HG03521 (cell line): ENCODE results near the gene SLCO2B1.

Source experiments
- ATAC-seq: cut with Tn5 transposase; IDR thresholded peaks from one replicate; pipeline ENCODE4 v1.9.1; 2021; ENCODE audit warnings: mild to moderate bottlenecking, moderate library complexity; ENCODE audit not compliant: unreplicated experiment

The SLCO2B1 gene

DNA sequence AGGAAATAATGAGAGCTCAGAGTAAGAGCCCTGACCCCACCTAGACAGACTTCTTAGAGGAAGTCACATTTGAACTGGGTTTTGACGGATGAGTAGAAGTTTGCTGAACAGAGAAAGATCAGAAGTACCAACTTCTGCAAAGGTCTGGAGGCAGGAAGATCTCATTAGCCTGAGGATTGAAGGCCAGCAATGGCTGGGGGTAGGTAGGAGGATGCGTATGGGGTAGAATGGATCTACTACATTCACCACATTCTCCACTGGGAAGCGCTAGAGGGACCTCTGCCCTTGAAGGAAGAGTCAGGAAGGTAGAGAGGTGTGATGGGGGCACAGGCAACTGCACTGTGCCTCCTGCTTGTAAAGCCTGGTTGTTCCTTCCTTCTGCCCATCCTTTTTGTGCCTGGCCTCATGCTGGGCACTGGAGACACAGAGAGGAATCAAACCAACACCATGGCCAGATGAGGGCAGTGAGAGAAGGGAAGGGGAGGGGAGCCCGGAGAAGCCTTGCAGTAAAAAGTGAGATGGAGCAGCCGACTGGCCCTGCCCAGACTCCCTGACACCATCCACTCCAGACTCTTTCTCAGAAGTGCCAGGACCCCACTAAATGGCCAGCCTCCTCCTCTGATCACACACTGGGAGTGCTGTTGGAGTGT, 94.6 kb downstream of the SLCO2B1 start:
- ATAC-seq, result no peak

DNA sequence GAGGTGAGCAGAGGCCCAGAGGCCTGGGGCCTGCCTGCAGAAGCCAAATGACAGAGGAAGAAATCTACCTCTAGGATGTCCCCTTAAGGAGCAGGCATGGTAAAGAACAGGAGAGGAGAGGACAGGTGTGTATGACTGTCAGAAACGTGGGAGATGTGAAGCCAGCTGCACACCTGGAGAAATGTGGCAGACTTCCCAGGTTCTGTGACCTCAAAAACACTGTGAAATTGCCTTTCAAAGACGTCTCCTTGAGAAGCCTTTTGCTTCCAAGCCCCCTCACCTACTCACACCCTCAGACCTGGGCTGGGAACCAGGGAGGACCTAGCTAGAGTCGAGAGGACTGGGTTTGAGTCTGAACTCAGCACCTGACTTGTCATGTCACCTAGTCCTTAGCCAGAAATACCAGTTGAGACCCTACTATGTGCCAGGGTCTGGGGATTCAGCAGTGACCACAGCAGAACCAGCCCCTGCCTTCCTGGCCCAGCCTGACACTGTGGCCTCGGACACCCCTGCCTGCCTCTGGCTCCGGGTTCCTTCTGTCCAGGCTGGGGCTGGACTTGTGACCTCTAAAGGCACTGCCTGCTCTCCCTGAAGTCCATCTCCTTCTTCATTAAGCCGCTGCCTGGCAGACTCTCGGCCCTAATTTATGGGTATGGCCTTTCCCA, 95.2 kb downstream of the SLCO2B1 start:
- ATAC-seq, result no peak

GRCh38 chr11:75246671-75247350, 95.9 kb downstream of the SLCO2B1 start:
- ATAC-seq, result no peak

- no peak for ATAC-seq
Observed at GRCh38 chr11:75248924-75249256, 98.0 kb downstream of the SLCO2B1 start.

DNA sequence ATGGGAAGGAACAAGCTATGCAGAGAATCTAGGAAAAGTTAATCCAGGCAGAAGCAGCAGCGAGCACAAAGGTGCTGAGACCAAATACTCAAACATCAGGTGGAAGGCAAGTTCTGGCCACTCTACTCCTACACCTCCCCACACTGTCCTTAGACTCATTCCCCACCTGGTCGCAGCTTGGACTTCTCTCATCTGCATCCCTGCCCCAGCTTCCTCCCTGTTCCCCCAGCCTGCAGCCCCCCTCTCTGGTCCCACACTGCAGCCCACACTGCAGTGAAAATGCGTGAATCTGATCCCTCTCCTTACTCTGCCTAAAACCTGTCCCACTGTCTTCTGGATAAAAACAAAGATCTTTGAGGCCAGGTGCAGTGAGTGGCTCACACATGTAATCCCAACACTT, 98.8 kb downstream of the SLCO2B1 start:
- no peak for ATAC-seq

DNA sequence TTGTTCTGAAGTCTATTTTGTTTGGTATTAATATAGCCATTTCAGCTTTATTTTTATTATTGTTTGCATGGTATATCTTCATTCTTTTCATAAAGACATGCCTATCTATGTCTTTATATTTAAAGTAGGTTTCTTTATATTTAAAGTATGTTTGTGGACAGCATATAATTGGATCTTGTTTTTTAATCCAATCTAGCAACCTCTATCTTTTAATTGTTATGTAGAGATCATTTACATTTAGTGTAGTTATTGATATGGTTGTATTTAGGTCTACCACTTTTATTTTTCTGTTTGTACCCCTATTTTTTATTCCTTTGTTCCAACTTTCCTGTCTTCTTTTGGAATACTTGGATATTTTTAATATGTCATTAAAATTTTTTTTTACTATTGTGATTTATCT, 103.4 kb downstream of the SLCO2B1 start:
- ATAC-seq, result no peak
